ENCODE results near the gene ASXL1. TPM values are rescaled to one million over a fixed set of nuclear protein-coding genes. Genes with fewer than 3 reads are reported as not detected.

ASXL1 gene
- total and polyA plus RNA-seq, 4 experiments from 2014 or later, result 8.8 to 127 (median 73.1) TPM

DNA sequence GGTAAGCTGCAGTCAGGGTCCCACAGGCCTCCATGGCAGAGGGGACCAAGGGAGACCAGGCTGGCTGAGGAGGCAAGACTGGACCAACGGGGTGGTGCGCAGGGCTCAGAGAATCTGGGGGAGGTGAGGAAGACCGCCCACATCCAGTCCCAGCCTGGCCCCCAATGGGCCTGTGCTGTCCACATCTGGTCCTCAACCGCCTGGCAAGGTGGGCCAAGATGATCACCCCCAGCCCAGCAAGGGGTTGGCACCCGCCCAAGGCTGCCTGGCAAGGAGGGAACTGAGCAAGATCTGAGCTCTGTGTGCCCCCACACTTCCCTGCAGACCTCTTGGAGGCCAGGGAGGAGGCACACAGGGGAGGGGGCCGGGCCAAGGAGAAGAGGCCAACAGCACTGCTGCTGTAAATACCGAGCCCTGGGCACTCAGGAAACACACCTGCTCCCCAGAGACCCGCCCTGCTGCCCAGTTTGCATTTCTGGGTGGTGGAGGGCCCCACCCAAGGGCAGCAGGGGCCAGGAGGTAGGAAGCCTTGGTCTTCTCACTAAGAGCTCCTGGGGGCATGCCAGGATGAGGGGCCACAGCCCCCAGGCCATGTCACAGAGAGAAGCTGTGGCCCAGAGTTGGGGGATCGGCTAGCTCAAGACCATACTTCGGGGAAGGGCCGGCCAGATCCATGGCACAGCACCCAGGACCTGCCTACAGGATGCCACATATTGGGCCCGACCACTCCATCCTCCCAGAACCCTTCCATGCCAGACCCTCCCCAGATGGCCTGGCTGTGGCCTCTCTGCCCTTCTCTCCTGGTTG is 109.6 kb downstream of the ASXL1 start:
- Histone ChIP-seq H3K4me3 (ENCODE audit: low read length in 2 of 2) (no peak overlapping the region), H3K9me3 (ENCODE audit: control insufficient read depth in 1 of 2, low read length in 2 of 2) (no peaks in the 10 kb centered on the region), H3K4me1 (ENCODE audit: insufficient read depth, low read length) (no peaks in the 10 kb centered on the region), H3K36me3 (ENCODE audit: insufficient read depth, low read length) (peaks cover 6% of the 10 kb centered on the region), H3K27me3 (ENCODE audit: insufficient read depth, low read length) (no peaks in the 10 kb centered on the region), H3K27ac (ENCODE audit: low read depth, low read length) (no peak overlapping the region)
- CTCF ChIA-PET (ENCODE audit: partially characterized antibody), result interaction anchor here (0.7 to 2.3 kb wide), 3 partner anchors 28 to 206 kb away, joined by 3 to 5 read pairs (median 3); partner anchors contain the start of gene C20orf203
- intact Hi-C loops (cut with micrococcal nuclease), result no loop called here
- H3K27me3 Mint-ChIP-seq, result no peaks in the 10 kb centered on the region
- POLR2A ChIA-PET (ENCODE audit: partially characterized antibody), result interaction anchor here (1.2 kb wide), 1 partner anchor 13 kb away, joined by 3 read pairs; no protein-coding TSS in a partner anchor
- no peak overlapping the region for H3K4me3 Mint-ChIP-seq
- peak in 1 of 5 donors; percentile 24 for DNase-seq
- H3K36me3 Mint-ChIP-seq, result peaks cover 0 to 24% of the 10 kb centered on the region in 2 donors
- no peaks in the 10 kb centered on the region for H3K9me3 Mint-ChIP-seq
- H3K4me1 Mint-ChIP-seq, result peaks cover 7 to 14% (median 10%) of the 10 kb centered on the region in 4 donors
- H3K27ac Mint-ChIP-seq, result peak overlapping the region in 5 of 7 donors; percentile 11 to 70 (median 36)

DNA sequence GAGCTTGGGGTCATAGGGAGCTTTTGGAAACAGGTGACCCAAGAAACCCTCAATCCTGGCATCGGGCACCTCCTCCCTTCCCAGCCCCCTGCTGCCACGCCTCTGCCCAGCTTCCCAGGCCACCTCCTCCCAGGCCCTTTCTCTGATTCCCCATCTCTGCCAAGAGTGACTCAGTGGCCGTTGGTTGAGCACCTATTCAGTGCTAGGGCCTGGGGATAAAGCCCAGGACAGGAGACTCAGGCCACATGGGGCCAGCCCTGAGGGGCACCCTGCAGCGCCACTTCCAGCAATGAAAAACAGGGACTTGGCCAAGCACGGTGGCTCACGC is 110.1 kb downstream of the ASXL1 start:
- Mint-ChIP-seq H3K27ac (peak overlapping the region in 2 of 7 donors; percentile 25 to 36), H3K4me1 (peaks cover 7 to 14% (median 10%) of the 10 kb centered on the region in 4 donors)

DNA sequence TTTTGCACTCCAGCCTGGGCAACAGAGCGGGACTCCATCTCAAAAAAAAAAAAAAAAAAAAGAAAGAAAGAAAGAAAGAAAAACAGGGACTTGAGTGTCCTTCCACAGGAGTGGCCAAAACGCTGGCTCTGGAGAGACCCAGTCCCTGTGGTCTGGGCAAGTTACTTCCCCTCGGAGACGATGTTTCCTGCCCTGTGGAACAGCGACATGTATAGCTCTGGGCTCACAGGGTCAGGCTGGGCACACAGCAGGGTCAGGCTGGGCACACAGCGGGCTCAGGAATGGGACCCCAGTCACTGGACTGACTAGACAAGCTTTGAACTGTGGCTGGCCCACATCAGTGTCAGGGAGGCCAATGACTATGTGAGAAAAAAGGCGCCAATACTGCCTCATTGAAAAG is 110.7 kb downstream of the ASXL1 start:
- H3K27ac Mint-ChIP-seq, result peak overlapping the region in 3 of 7 donors; percentile 47 to 78 (median 70)

More for the DNA sequence above, 110.1 kb downstream of the ASXL1 start:
- CTCF ChIA-PET (ENCODE audit: partially characterized antibody), result interaction anchor here (0.9 to 2.3 kb wide), 2 partner anchors 28 to 185 kb away, joined by 3 to 5 read pairs; no protein-coding TSS in a partner anchor
- Mint-ChIP-seq H3K9me3 (no peaks in the 10 kb centered on the region), H3K36me3 (peaks cover 0 to 25% of the 10 kb centered on the region in 2 donors), H3K4me3 (no peak overlapping the region), H3K27me3 (no peaks in the 10 kb centered on the region)
- POLR2A ChIA-PET (ENCODE audit: partially characterized antibody), result no interaction called here
- peak in 1 of 5 donors; percentile 8 for DNase-seq
- H3K27me3 ChIP-seq (ENCODE audit: insufficient read depth, low read length), result no peaks in the 10 kb centered on the region
- H3K27ac ChIP-seq (ENCODE audit: low read depth, low read length), result no peak overlapping the region
- H3K36me3 ChIP-seq (ENCODE audit: insufficient read depth, low read length), result peaks cover 10% of the 10 kb centered on the region
- H3K4me1 ChIP-seq (ENCODE audit: insufficient read depth, low read length), result no peaks in the 10 kb centered on the region
- intact Hi-C loops (cut with micrococcal nuclease), result no loop called here
- no peaks in the 10 kb centered on the region for H3K9me3 ChIP-seq (ENCODE audit: control insufficient read depth in 1 of 2, low read length in 2 of 2)
- no peak overlapping the region for H3K4me3 ChIP-seq (ENCODE audit: low read length in 2 of 2)

DNA sequence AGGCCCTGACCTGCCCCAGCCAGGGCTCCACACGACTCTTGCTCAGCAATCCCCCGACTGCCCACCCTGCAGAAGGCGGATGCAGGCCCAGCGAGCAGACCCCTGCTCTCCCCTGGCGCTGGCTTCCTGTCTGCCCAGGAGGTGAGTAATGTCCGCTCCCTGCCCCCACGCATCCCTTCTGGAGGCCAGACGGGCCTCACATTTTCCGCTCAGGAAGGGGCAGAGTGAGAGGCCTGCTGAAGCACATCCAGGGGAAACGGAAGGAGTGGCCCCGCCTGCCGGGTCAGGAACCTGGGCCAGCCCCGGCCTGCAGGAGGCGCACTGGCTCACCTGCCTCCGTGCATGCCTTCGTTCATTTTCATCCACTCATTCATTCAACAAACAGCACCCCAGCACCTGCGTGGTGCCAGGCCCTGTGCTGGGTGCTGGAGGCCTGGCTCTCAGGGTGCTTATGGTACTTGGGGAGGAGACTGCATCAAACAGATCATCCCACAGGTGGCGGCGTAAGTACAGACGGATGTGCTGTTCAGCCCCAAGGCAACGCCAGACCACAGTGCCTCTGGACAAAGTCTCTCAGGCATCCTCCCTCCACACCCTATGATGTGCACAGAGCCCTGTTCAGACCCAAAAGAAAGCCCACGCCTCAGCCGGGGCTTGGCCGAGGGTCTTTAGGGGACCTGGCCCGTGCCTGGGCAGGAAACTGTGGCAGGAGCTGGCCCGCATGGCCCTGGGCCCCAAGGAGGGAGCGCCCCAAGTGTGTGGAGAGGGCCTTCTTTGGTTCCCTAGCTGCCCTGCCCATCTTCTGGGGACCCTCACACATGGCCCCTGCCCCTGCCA is 112.1 kb downstream of the ASXL1 start:
- Mint-ChIP-seq H3K4me1 (peaks cover 7 to 14% (median 10%) of the 10 kb centered on the region in 4 donors), H3K36me3 (peaks cover 0 to 18% of the 10 kb centered on the region in 2 donors), H3K4me3 (no peak overlapping the region), H3K9me3 (no peaks in the 10 kb centered on the region), H3K27me3 (no peaks in the 10 kb centered on the region), H3K27ac (peak overlapping the region in 6 of 7 donors; percentile 41 to 87 (median 74))
- H3K9me3 ChIP-seq (ENCODE audit: control insufficient read depth in 1 of 2, low read length in 2 of 2), result no peaks in the 10 kb centered on the region
- intact Hi-C loops (cut with micrococcal nuclease), result loop anchor here (2.0 kb wide), 1 partner anchor 15 kb away; no protein-coding TSS in a partner anchor
- ChIA-PET CTCF (ENCODE audit: partially characterized antibody) (no interaction called here), POLR2A (ENCODE audit: partially characterized antibody) (interaction anchor here (1.3 kb wide), 1 partner anchor 15 kb away, joined by 6 read pairs; no protein-coding TSS in a partner anchor)
- H3K27ac ChIP-seq (ENCODE audit: low read depth, low read length), result peak overlapping the region; percentile 9
- H3K36me3 ChIP-seq (ENCODE audit: insufficient read depth, low read length), result peaks cover 21% of the 10 kb centered on the region
- H3K27me3 ChIP-seq (ENCODE audit: insufficient read depth, low read length), result no peaks in the 10 kb centered on the region
- no peaks in the 10 kb centered on the region for H3K4me1 ChIP-seq (ENCODE audit: insufficient read depth, low read length)
- DNase-seq, result peak in 2 of 5 donors; percentile 18 to 37
- H3K4me3 ChIP-seq (ENCODE audit: low read length in 2 of 2), result no peak overlapping the region

More for the DNA sequence above, 110.7 kb downstream of the ASXL1 start:
- H3K4me1 ChIP-seq (ENCODE audit: insufficient read depth, low read length), result no peaks in the 10 kb centered on the region
- H3K27me3 ChIP-seq (ENCODE audit: insufficient read depth, low read length), result no peaks in the 10 kb centered on the region
- no peaks in the 10 kb centered on the region for H3K9me3 ChIP-seq (ENCODE audit: control insufficient read depth in 1 of 2, low read length in 2 of 2)
- H3K27ac ChIP-seq (ENCODE audit: low read depth, low read length), result no peak overlapping the region
- peaks cover 14% of the 10 kb centered on the region for H3K36me3 ChIP-seq (ENCODE audit: insufficient read depth, low read length)
- Mint-ChIP-seq H3K36me3 (peaks cover 0 to 26% of the 10 kb centered on the region in 2 donors), H3K27me3 (no peaks in the 10 kb centered on the region), H3K9me3 (no peaks in the 10 kb centered on the region), H3K4me1 (peaks cover 7 to 14% (median 10%) of the 10 kb centered on the region in 4 donors), H3K4me3 (no peak overlapping the region)
- POLR2A ChIA-PET (ENCODE audit: partially characterized antibody), result no interaction called here
- CTCF ChIA-PET (ENCODE audit: partially characterized antibody), result interaction anchor here (1.1 to 2.3 kb wide), 2 partner anchors 184 to 309 kb away, joined by 3 to 5 read pairs; no protein-coding TSS in a partner anchor
- intact Hi-C loops (cut with micrococcal nuclease), result no loop called here
- no peak overlapping the region for H3K4me3 ChIP-seq (ENCODE audit: low read length in 2 of 2)
- DNase-seq, result peak in 1 of 5 donors; percentile 35

DNA sequence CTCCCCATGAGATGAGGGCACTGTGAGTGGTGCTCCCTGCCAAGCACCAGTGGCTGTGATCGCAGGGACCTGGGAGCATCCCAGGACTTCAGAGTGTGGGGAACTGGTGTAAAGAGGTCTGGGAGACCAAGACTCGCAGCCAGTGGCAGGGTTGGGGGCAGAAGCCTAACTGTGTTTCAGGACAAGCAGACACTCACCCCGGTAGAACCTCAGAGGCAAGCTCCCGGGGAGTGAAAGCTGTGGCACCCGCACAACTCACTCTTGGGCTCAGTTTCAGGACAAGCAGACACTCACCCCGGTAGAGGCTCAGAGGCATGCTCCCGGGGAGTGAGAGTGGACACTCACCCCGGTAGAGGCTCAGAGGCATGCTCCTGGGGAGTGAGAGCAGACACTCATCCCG is 112.8 kb downstream of the ASXL1 start:
- POLR2A ChIA-PET (ENCODE audit: partially characterized antibody), result interaction anchor here (0.9 to 1.3 kb wide), 2 partner anchors 12 to 14 kb away, joined by 3 to 6 read pairs; no protein-coding TSS in a partner anchor
- H3K27ac Mint-ChIP-seq, result peak overlapping the region in 4 of 7 donors; percentile 37 to 74 (median 58)
- H3K36me3 Mint-ChIP-seq, result peaks cover 0 to 18% of the 10 kb centered on the region in 2 donors
- H3K36me3 ChIP-seq (ENCODE audit: insufficient read depth, low read length), result peaks cover 21% of the 10 kb centered on the region
- H3K9me3 Mint-ChIP-seq, result no peaks in the 10 kb centered on the region
- no peak overlapping the region for H3K4me3 ChIP-seq (ENCODE audit: low read length in 2 of 2)
- CTCF ChIA-PET (ENCODE audit: partially characterized antibody), result no interaction called here
- H3K27me3 Mint-ChIP-seq, result no peaks in the 10 kb centered on the region
- H3K4me1 ChIP-seq (ENCODE audit: insufficient read depth, low read length), result no peaks in the 10 kb centered on the region
- H3K9me3 ChIP-seq (ENCODE audit: control insufficient read depth in 1 of 2, low read length in 2 of 2), result no peaks in the 10 kb centered on the region
- H3K4me1 Mint-ChIP-seq, result peaks cover 7 to 17% (median 12%) of the 10 kb centered on the region in 4 donors
- H3K27me3 ChIP-seq (ENCODE audit: insufficient read depth, low read length), result no peaks in the 10 kb centered on the region
- no peak overlapping the region for H3K4me3 Mint-ChIP-seq
- no peak overlapping the region for H3K27ac ChIP-seq (ENCODE audit: low read depth, low read length)
- DNase-seq, result no peak
- intact Hi-C loops (cut with micrococcal nuclease), result loop anchor here (2.0 kb wide), 1 partner anchor 14 kb away; no protein-coding TSS in a partner anchor

DNA sequence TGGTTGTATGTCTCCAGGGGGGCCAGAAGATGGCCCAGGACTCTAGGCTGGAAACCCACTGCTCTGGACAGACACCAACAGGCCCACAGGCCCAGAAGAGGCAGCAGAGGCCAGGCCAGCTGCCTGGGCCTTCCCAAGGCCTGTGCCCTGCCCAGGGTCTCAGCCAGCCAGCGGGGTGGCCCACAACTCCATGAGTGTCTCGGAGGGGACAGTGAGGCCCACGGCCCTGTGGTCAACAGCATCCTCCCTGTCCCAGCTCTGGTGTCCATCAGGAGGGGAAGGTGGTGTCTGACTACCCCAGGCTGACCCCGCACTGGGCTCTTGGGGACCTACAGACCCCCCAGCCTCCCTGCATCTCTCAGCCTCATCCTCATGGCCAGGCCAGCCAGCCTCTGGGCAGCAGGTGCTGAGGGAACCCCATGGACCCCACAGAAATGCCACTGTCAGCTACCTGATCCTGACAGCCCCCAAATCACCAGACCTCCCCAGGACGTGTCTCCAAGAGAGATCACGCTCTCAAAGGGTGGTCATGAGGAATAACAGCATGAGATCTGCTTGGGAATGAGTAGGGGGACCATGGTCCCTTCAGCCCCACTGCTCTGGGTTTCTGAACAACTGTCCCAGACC is 114.6 kb downstream of the ASXL1 start:
- Mint-ChIP-seq H3K27me3 (no peaks in the 10 kb centered on the region), H3K36me3 (peaks cover 0 to 18% of the 10 kb centered on the region in 2 donors), H3K4me3 (no peak overlapping the region), H3K4me1 (peaks cover 16 to 35% (median 28%) of the 10 kb centered on the region in 4 donors), H3K9me3 (no peaks in the 10 kb centered on the region), H3K27ac (peak overlapping the region in 1 of 7 donors; percentile 46)
- intact Hi-C loops (cut with micrococcal nuclease), result no loop called here
- Histone ChIP-seq H3K4me1 (ENCODE audit: insufficient read depth, low read length) (peaks cover 16% of the 10 kb centered on the region), H3K27ac (ENCODE audit: low read depth, low read length) (no peak overlapping the region), H3K36me3 (ENCODE audit: insufficient read depth, low read length) (peaks cover 21% of the 10 kb centered on the region), H3K4me3 (ENCODE audit: low read length in 2 of 2) (no peak overlapping the region), H3K9me3 (ENCODE audit: control insufficient read depth in 1 of 2, low read length in 2 of 2) (no peaks in the 10 kb centered on the region), H3K27me3 (ENCODE audit: insufficient read depth, low read length) (no peaks in the 10 kb centered on the region)
- peak in 1 of 5 donors; percentile 31 for DNase-seq
- ChIA-PET CTCF (ENCODE audit: partially characterized antibody) (interaction anchor here (1.0 kb wide), 1 partner anchor 49 kb away, joined by 3 read pairs; no protein-coding TSS in a partner anchor), POLR2A (ENCODE audit: partially characterized antibody) (no interaction called here)

Data from CD4-positive, alpha-beta memory T cell (primary cell).